CD8-positive, alpha-beta memory T cell (primary cell): ENCODE data around the gene CACNA2D2. TPM values are rescaled to one million over a fixed set of nuclear protein-coding genes. Genes with fewer than 3 reads are reported as not detected.
A peak's percentile ranks its signal among the peaks of the same experiment; 100 is the strongest.

Experiments
- CTCF ChIA-PET: fragments of 350-600 bp; sonication (Branson Sonifier 250); formaldehyde crosslinking; loops from one replicate; lab custom pipeline; 2021; ENCODE audit warnings: antibody characterized with exemption; lab: Charles Lee
- POLR2A ChIA-PET: fragments of 350-600 bp; sonication (Branson Sonifier 250); formaldehyde crosslinking; loops from one replicate; lab custom pipeline; 2021; ENCODE audit warnings: antibody characterized with exemption; lab: Charles Lee
- DNase-seq, 5 donors: peaks; one replicate each; pipeline versions ENCODE4 v3.0.0 to v3.0.0-alpha.2; 2020 to 2022; ENCODE audit warnings: mixed read lengths in 1 of 5
- H3K27ac ChIP-seq: one replicate; pipeline ENCODE4 v1.7.0; 2013; ENCODE audit warnings: low read depth, mild to moderate bottlenecking, low read length, moderate library complexity
- H3K27me3 ChIP-seq: 2 replicates; pipeline ENCODE4 v1.7.0; 2013; ENCODE audit warnings: low read length, mild to moderate bottlenecking; ENCODE audit not compliant: insufficient read depth, poor library complexity, severe bottlenecking
- H3K36me3 ChIP-seq: 2 replicates; pipeline ENCODE4 v1.7.0; 2013; ENCODE audit warnings: mild to moderate bottlenecking, low read length, moderate library complexity; ENCODE audit not compliant: insufficient read depth
- H3K4me1 ChIP-seq: 2 replicates; pipeline ENCODE4 v1.7.0; 2013; ENCODE audit warnings: mild to moderate bottlenecking, low read length, moderate library complexity; ENCODE audit not compliant: insufficient read depth
- H3K4me3 ChIP-seq: 2 replicates; pipeline ENCODE4 v1.7.0; 2013; ENCODE audit warnings: mild to moderate bottlenecking, low read length
- H3K9me3 ChIP-seq: 2 replicates; pipeline ENCODE4 v1.7.0; 2013; ENCODE audit warnings: mild to moderate bottlenecking, low read length
- H3K27ac Mint-ChIP-seq, 8 donors: one replicate each; pipeline ENCODE4 v1.8.0; 2020 to 2021; ENCODE audit warnings: mixed read lengths in 8 of 8, mild to moderate bottlenecking in 6 of 8, inconsistent platforms in 3 of 8, moderate library complexity in 3 of 8
- H3K27me3 Mint-ChIP-seq, 2 donors: one replicate each; pipeline ENCODE4 v1.8.0; 2020 to 2021; ENCODE audit warnings: mixed read lengths in 2 of 2, mild to moderate bottlenecking in 1 of 2, moderate library complexity in 1 of 2
- H3K36me3 Mint-ChIP-seq, 3 donors: one replicate each; pipeline ENCODE4 v1.8.0; 2020 to 2021; ENCODE audit warnings: mixed read lengths in 3 of 3, inconsistent platforms in 1 of 3, mild to moderate bottlenecking in 1 of 3
- H3K4me1 Mint-ChIP-seq, 3 donors: one replicate each; pipeline ENCODE4 v1.8.0; 2020 to 2021; ENCODE audit warnings: mixed read lengths in 3 of 3, inconsistent platforms in 1 of 3, mild to moderate bottlenecking in 1 of 3
- H3K4me3 Mint-ChIP-seq, 7 donors: one replicate each; pipeline ENCODE4 v1.8.0; 2020 to 2021; ENCODE audit warnings: mixed read lengths in 7 of 7, mild to moderate bottlenecking in 6 of 7, moderate library complexity in 4 of 7, inconsistent platforms in 2 of 7
- H3K9me3 Mint-ChIP-seq, 5 donors: one replicate each; pipeline ENCODE4 v1.8.0; 2020 to 2022; ENCODE audit warnings: mixed read lengths in 5 of 5, mild to moderate bottlenecking in 3 of 5, moderate library complexity in 2 of 5, inconsistent platforms in 1 of 5
- polyA plus RNA-seq: library from polyadenylated mRNA; unstranded; fragments of 300-500 nt; fragmentation: Illumina TruSeq; gene quantifications from one replicate; pipeline ENCODE4 v1.2.3, GENCODE V29; 2021
- total RNA-seq, 2 experiments: library from RNA; stranded (reverse); gene quantifications; one replicate each; pipeline ENCODE4 v1.2.3, GENCODE V29; 2021

The CACNA2D2 gene
- total and polyA plus RNA-seq, 3 experiments from 2014 or later, result 0.73 to 2.6 (median 1.1) TPM

- H3K4me3 Mint-ChIP-seq, result no peak overlapping the region
- no peaks in the 10 kb centered on the region for H3K9me3 Mint-ChIP-seq
- Histone ChIP-seq H3K9me3 (no peaks in the 10 kb centered on the region), H3K36me3 (no peaks in the 10 kb centered on the region), H3K27ac (no peak overlapping the region), H3K4me3 (no peak overlapping the region), H3K4me1 (no peaks in the 10 kb centered on the region), H3K27me3 (no peaks in the 10 kb centered on the region)
- H3K4me1 Mint-ChIP-seq, result peaks cover 0 to 5% (median 0%) of the 10 kb centered on the region in 3 donors
- no peak for DNase-seq
- no peaks in the 10 kb centered on the region for H3K36me3 Mint-ChIP-seq
- ChIA-PET POLR2A (no interaction called here), CTCF (no interaction called here)
- no peaks in the 10 kb centered on the region for H3K27me3 Mint-ChIP-seq
- peak overlapping the region in 2 of 8 donors; percentile 6 to 32 for H3K27ac Mint-ChIP-seq
Measured at GRCh38 chr3:50392101-50392715, 111.2 kb downstream of the CACNA2D2 start.

GRCh38 chr3:50390508-50391224 is 112.8 kb downstream of the CACNA2D2 start:
- no peaks in the 10 kb centered on the region for H3K9me3 Mint-ChIP-seq
- H3K4me3 Mint-ChIP-seq, result no peak overlapping the region
- H3K27ac ChIP-seq, result no peak overlapping the region
- H3K4me1 ChIP-seq, result no peaks in the 10 kb centered on the region
- no peak overlapping the region for H3K4me3 ChIP-seq
- H3K36me3 Mint-ChIP-seq, result no peaks in the 10 kb centered on the region
- no peaks in the 10 kb centered on the region for H3K27me3 Mint-ChIP-seq
- POLR2A ChIA-PET, result no interaction called here
- H3K4me1 Mint-ChIP-seq, result peaks cover 0 to 5% (median 0%) of the 10 kb centered on the region in 3 donors
- peak overlapping the region in 1 of 8 donors; percentile 84 for H3K27ac Mint-ChIP-seq
- no peaks in the 10 kb centered on the region for H3K36me3 ChIP-seq
- no peaks in the 10 kb centered on the region for H3K9me3 ChIP-seq
- CTCF ChIA-PET, result interaction anchor here (1.0 kb wide), 1 partner anchor 44 kb away, joined by 4 read pairs; no protein-coding TSS in a partner anchor
- H3K27me3 ChIP-seq, result no peaks in the 10 kb centered on the region
- no peak for DNase-seq

GRCh38 chr3:50389414-50389767 is 114.0 kb downstream of the CACNA2D2 start:
- Histone ChIP-seq H3K4me1 (no peaks in the 10 kb centered on the region), H3K27ac (no peak overlapping the region), H3K4me3 (no peak overlapping the region), H3K36me3 (no peaks in the 10 kb centered on the region), H3K27me3 (no peaks in the 10 kb centered on the region), H3K9me3 (no peaks in the 10 kb centered on the region)
- H3K27me3 Mint-ChIP-seq, result no peaks in the 10 kb centered on the region
- no peak for DNase-seq
- no peaks in the 10 kb centered on the region for H3K9me3 Mint-ChIP-seq
- H3K4me1 Mint-ChIP-seq, result peaks cover 0 to 5% (median 0%) of the 10 kb centered on the region in 3 donors
- no peak overlapping the region for H3K27ac Mint-ChIP-seq
- CTCF ChIA-PET, result no interaction called here
- POLR2A ChIA-PET, result no interaction called here
- H3K36me3 Mint-ChIP-seq, result no peaks in the 10 kb centered on the region
- H3K4me3 Mint-ChIP-seq, result no peak overlapping the region

GRCh38 chr3:50388720-50389413 is 114.6 kb downstream of the CACNA2D2 start:
- DNase-seq, result no peak
- Histone ChIP-seq H3K9me3 (no peaks in the 10 kb centered on the region), H3K36me3 (no peaks in the 10 kb centered on the region), H3K27me3 (no peaks in the 10 kb centered on the region), H3K4me3 (no peak overlapping the region), H3K4me1 (no peaks in the 10 kb centered on the region), H3K27ac (no peak overlapping the region)
- ChIA-PET CTCF (no interaction called here), POLR2A (no interaction called here)
- peak overlapping the region in 1 of 8 donors; percentile 41 for H3K27ac Mint-ChIP-seq
- H3K4me1 Mint-ChIP-seq, result peaks cover 0 to 5% (median 0%) of the 10 kb centered on the region in 3 donors
- H3K4me3 Mint-ChIP-seq, result no peak overlapping the region
- no peaks in the 10 kb centered on the region for H3K27me3 Mint-ChIP-seq
- H3K36me3 Mint-ChIP-seq, result no peaks in the 10 kb centered on the region
- no peaks in the 10 kb centered on the region for H3K9me3 Mint-ChIP-seq

GRCh38 chr3:50388016-50388719 is 115.3 kb downstream of the CACNA2D2 start:
- Histone ChIP-seq H3K9me3 (no peaks in the 10 kb centered on the region), H3K4me3 (no peak overlapping the region), H3K27me3 (no peaks in the 10 kb centered on the region), H3K27ac (no peak overlapping the region), H3K4me1 (no peaks in the 10 kb centered on the region), H3K36me3 (no peaks in the 10 kb centered on the region)
- no peak for DNase-seq
- H3K4me1 Mint-ChIP-seq, result peaks cover 0 to 5% (median 0%) of the 10 kb centered on the region in 3 donors
- H3K9me3 Mint-ChIP-seq, result no peaks in the 10 kb centered on the region
- H3K4me3 Mint-ChIP-seq, result no peak overlapping the region
- ChIA-PET CTCF (no interaction called here), POLR2A (no interaction called here)
- no peaks in the 10 kb centered on the region for H3K27me3 Mint-ChIP-seq
- H3K36me3 Mint-ChIP-seq, result no peaks in the 10 kb centered on the region
- H3K27ac Mint-ChIP-seq, result peak overlapping the region in 1 of 8 donors; percentile 41

- no peaks in the 10 kb centered on the region for H3K4me1 Mint-ChIP-seq
- peak overlapping the region in 2 of 8 donors; percentile 14 to 76 for H3K27ac Mint-ChIP-seq
- no peak overlapping the region for H3K4me3 Mint-ChIP-seq
- ChIA-PET POLR2A (interaction anchor here (0.6 kb wide), 1 partner anchor 160 kb away, joined by 5 read pairs; no protein-coding TSS in a partner anchor), CTCF (no interaction called here)
- no peak for DNase-seq
- H3K36me3 Mint-ChIP-seq, result no peaks in the 10 kb centered on the region
- no peaks in the 10 kb centered on the region for H3K27me3 ChIP-seq
- H3K27ac ChIP-seq, result no peak overlapping the region
- no peaks in the 10 kb centered on the region for H3K36me3 ChIP-seq
- no peaks in the 10 kb centered on the region for H3K27me3 Mint-ChIP-seq
- no peaks in the 10 kb centered on the region for H3K4me1 ChIP-seq
- H3K9me3 ChIP-seq, result no peaks in the 10 kb centered on the region
- H3K4me3 ChIP-seq, result no peak overlapping the region
- no peaks in the 10 kb centered on the region for H3K9me3 Mint-ChIP-seq
Measured at GRCh38 chr3:50385754-50386153, 117.7 kb downstream of the CACNA2D2 start.

DNA sequence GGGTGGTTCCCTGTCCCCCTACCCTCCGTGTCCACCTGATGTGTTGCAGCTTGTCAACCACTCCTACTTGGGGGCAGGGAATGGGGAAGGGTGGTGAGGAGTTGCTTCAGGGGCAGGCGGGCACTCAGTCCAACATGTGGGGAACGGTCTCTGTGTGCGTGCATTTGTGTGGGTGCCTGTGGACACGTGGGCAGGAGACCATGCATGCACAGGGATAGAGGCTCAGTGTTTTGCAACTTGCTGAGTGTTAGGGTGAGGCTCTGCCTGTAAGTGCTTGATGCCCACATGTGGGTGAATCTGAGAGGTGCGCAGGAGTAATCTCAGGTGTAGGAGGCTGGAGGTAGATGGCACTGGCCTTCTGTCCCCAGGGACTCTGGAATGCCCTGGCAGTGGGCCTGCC is 119.7 kb downstream of the CACNA2D2 start:
- no peak overlapping the region for H3K4me3 Mint-ChIP-seq
- peak overlapping the region in 2 of 8 donors; percentile 47 to 71 for H3K27ac Mint-ChIP-seq
- ChIA-PET CTCF (interaction anchor here (1.2 kb wide), 1 partner anchor 18 kb away, joined by 4 read pairs; no protein-coding TSS in a partner anchor), POLR2A (no interaction called here)
- H3K4me1 ChIP-seq, result no peaks in the 10 kb centered on the region
- no peak for DNase-seq
- no peaks in the 10 kb centered on the region for H3K9me3 Mint-ChIP-seq
- no peaks in the 10 kb centered on the region for H3K36me3 Mint-ChIP-seq
- no peaks in the 10 kb centered on the region for H3K27me3 ChIP-seq
- H3K9me3 ChIP-seq, result no peaks in the 10 kb centered on the region
- H3K4me1 Mint-ChIP-seq, result no peaks in the 10 kb centered on the region
- no peaks in the 10 kb centered on the region for H3K27me3 Mint-ChIP-seq
- no peaks in the 10 kb centered on the region for H3K36me3 ChIP-seq
- no peak overlapping the region for H3K4me3 ChIP-seq
- H3K27ac ChIP-seq, result no peak overlapping the region
